GM18499 (cell line): ENCODE measurements around the gene SV2B.
"Not testable (repeated sequence)": the region's sequence is repeated elsewhere in the genome, so short reads cannot be mapped to it uniquely, and the experiment has no call there.

Experiments
- ATAC-seq: cut with Tn5 transposase; IDR thresholded peaks from one replicate; pipeline ENCODE4 v1.9.1; 2021; ENCODE audit warnings: moderate number of reproducible peaks; ENCODE audit not compliant: insufficient read depth, unreplicated experiment

SV2B gene

GRCh38 chr15:91099995-91100813, at the start of gene SV2B:
Gene SV2B (plus strand): TSS chr15:91100257. CDS start chr15:91226264, 126,007 bp downstream.
- ATAC-seq, result no peak

GRCh38 chr15:91051248-91051647, 48.8 kb upstream of the SV2B start:
- ATAC-seq, result no peak

DNA sequence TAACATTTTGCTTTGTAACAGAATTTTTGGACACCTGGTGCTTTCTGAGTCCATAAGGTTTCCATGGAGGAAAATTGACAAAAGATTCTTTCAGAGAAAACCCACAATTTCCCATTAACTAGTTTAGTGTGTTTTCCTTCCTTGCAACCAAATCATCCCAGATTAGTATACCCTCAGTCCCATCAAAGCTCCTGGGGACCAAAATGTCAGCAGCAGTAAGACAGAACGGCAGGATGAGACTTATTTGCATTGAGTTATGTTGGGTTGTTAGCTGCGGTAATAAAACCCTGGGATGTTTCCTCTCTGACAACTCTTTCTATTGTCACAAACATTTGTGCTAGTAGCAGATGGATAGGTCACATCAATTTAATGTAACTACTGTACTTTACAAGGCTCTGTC, 45.2 kb upstream of the SV2B start:
- no peak for ATAC-seq

GRCh38 chr15:91055548-91056331, 44.3 kb upstream of the SV2B start:
- no peak for ATAC-seq

DNA sequence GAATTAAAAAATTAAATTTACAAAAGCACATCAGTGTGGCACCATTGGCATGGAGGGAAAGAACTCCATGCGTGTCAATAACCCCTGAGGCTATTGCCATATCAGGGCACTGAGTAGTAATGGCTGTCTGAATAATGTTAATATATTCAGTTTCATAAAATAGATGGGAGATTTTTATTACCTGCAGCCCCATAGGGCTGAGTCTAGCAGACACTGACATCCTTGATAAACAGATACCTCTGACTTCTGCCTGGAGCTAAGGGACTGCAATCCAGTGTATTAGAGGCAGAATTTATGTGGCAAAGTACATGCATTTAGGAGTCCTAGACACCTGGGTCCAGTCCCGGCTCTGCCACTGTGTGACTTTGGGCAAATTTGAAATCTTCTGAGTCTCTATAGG, 38.8 kb upstream of the SV2B start:
- no peak for ATAC-seq

DNA sequence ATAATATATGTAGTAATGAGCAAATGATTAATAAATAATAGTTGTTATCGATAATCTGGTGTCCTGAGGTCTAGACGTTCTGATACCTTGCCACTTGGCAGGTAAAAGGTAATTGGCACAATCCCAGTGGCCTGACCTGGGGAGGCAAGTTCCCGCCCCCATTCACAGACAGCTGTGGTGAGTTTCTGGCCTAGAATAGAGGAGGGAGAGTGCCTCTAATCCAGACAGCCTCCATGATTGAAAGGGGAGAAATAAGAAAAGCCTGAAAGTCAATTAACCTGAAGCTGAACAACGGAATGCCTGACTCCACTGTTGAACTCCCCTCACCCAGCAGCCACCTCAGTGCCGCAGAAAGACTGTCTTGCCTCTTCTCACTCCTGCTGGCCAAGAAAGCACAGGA, 38.1 kb upstream of the SV2B start:
- ATAC-seq, result no peak

GRCh38 chr15:91065505-91065904, 34.6 kb upstream of the SV2B start:
- no peak for ATAC-seq

DNA sequence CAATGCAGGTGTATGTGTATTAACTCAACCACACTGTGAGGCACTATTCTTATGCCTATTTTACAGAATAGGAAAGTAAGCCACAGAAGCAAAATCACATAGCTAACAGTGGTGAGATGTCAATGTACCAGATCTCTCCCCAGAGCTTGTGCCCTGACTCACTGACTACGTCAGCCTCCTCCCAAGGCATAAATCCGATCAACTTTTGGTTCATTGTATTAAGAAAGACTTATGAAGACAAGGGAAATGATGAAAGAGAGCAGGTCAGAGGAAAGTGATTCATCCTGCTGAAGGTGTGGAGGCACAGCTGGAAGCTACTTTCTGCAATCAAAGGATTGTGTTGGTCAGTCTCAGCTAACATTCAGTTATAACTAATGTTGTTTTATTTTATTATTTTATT, 33.0 kb upstream of the SV2B start:
- ATAC-seq, result no peak

GRCh38 chr15:91068436-91068835, 31.6 kb upstream of the SV2B start:
- no peak for ATAC-seq

DNA sequence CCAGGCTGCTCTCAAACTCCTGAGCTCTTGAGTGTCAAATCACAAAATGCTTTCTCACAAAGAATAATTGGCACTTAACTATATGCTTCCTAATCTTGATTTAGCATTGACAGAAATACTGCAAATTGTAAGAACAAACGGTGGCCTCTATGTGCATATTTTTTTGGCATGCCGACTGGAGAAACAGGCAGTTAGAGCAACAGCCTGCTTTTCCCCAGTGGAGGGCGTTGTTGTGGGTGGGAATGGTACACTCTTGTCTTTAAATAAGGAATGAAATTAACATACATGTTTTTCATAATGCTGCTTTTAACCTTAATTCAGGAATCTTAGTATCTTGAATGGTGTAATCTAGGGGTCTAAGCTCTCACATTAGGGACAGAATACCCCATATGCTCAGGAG, 31.1 kb upstream of the SV2B start:
- no peak for ATAC-seq

DNA sequence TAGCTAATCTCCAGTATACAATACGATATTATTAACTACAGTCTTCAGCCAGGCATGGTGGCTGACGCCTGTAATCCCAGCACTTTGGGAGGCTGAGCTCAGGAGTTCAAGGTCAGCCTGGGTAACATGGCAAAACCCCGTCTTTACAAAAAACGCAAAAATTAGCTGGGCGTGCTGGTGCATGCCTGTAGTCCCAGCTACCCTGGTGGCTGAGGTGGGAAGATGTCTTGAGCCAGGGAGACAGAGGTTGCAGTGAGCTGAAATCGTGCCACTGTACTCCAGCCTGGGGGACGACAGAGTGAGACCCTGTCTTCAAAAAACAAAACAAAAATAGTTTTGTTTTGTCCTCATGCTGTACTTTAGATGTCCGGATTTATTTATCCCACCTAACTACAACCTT, 29.2 kb upstream of the SV2B start:
- no peak for ATAC-seq

DNA sequence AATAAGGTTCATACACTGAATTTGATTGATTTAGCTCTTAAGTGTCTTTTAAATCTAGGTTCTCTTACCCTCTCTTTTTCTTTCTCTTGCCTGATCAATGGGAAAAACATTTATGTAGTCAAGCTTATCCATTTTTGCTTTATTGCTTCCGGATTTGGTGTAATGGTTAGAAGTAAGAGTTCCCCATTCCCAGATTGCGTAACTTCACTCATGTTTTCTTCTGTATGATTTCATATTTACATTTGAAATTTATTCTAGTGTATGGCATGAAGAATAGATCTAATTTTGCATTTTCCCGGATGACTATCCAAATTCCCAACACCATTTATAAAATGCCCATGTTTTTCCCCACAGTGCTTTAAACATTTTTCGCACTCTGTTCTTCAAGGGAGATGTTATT, 27.9 kb upstream of the SV2B start:
- no peak for ATAC-seq

GRCh38 chr15:91073077-91073476, 27.0 kb upstream of the SV2B start:
- no peak for ATAC-seq

DNA sequence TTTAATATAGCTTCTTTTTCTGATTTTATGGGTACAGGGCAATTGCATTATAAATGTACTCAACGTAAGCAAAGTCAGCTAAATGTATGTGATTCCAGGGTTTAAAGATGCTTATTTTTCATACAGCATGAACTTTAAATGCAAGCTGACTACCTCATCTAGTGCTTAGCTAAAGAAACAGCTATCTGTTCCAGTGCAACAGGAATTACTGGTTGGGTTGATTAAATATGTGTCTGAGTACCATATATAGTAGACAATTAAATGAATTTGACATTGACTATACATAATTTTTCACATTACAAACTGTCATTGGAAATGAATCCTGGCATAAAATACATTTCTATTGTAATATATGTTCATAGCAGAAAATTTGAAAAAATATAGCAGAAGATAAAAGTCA, 26.3 kb upstream of the SV2B start:
- ATAC-seq, result no peak

DNA sequence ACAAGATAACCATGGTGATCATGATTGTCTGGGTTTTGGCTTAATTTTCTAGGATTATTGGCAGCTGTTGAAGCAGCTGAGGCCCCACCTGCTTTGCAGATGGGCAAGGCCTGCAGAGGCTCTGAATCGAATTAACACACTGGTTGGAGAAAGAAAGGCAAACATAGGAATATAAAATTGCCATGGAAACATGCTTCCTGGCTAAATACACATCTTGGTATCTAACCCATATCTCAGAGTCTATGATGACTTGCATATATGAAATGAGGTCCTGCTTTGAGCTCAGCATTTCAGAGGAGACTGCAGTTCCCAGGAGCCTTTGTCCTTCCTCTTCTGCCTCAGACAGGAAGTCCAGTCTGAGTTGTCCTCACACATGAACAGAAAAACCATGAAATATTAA, 24.3 kb upstream of the SV2B start:
- ATAC-seq, result no peak

DNA sequence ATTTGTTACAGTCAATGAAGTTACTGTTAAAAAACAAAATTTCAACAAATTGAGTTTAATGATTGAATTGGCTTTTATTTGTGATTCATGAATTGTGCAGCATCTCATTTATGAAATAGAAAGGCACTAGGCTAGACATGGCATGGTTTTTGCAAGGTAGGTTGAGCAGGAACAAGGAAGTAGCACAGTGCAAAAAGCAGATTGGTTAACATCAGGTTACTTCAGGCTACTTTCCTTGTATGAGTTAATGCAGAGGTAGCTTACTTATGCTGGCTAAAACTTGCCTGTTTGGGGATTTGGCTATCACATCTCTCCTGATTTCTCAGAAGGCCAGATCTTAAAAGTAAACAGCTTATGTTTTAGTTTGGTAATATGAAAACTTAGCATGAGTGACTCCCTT, 23.0 kb upstream of the SV2B start:
- no peak for ATAC-seq

DNA sequence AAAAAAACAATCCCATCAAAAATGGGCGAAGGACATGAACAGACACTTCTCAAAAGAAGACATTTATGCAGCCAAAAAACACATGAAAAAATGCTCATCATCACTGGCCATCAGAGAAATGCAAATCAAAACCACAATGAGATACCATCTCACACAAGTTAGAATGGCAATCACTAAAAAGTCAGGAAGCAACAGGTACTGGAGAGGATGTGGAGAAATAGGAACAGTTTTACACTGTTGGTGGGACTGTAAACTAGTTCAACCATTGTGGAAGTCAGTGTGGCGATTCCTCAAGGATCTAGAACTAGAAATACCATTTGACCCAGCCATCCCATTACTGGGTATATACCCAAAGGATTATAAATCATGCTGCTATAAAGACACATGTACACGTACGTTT, 6.2 kb upstream of the SV2B start:
- ATAC-seq, result not testable (repeated sequence)

DNA sequence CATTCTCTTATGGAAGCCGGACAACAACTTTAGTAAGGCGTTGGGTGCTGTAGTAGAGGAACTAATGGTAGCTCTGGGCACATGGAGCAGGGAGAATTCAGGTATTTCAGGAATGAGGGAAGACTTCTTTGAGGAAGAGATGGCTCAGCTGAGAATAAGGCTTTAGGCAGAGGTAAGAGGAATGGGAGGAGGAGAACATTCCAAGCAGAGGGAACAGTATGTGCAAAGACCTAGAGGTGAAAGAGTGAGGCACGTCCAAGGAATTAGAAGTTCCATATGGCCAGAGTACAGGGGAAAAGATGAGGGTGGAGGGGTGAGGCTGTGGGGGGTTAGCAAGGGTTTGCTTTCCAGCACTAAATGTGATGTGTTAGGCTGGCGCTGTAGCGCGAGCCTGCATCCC, 1.6 kb upstream of the SV2B start:
- ATAC-seq, result no peak

DNA sequence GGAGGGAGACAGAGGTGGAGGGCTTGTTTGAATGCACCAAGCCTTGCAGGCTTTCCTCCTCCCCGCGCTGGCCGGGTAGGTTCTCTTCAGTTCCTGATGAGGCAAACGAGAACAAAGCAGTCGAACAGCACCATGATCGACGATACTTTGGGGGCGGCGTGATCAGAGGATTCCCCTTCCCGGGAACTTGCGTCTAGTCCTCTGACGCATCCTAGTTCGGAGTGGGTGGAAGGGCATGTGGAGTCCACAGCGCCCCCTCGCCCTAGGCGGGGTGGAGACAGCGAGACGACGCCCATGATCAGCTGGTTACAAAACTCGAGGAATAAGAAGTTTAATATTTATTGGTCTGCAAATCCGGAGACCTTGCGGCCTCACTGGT, 452 bp upstream of the SV2B start:
- no peak for ATAC-seq

- no peak for ATAC-seq
Observed at GRCh38 chr15:91100814-91101607, 954 bp downstream of the SV2B start.

DNA sequence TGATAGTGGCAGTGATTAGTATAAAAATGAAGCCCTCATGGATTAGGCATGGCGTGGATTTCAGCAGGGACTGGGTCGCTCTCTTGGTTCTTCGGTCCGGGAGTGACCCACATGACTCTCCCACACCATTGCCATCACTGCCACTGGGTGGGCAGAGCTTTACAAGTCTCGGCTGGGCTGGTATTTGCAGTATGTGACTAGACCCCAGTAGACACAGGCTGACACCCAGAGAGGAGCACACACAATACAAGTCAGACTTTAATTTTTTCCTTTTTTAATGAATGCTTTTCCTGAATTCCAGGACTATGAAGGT, 1.5 kb downstream of the SV2B start:
- no peak for ATAC-seq
